Activated CD8-positive, alpha-beta memory T cell treated with anti-CD3 and anti-CD28 coated beads, Interleukin-2, amount 50 U/mL, for 4 hours (primary cell): Measurements from ENCODE around the gene ADAM12.
"Not testable (repeated sequence)": the region's sequence is repeated elsewhere in the genome, so short reads cannot be mapped to it uniquely, and the experiment has no call there.

ENCODE experiments used
- DNase-seq: peaks from one replicate; pipeline ENCODE4 v3.0.0-alpha.2; 2020

ADAM12 gene

GRCh38 chr10:126373147-126373546, 15.1 kb downstream of the ADAM12 start:
- no peak for DNase-seq

GRCh38 chr10:126372396-126372795, 15.9 kb downstream of the ADAM12 start:
- no peak for DNase-seq

GRCh38 chr10:126369125-126369710, 19.1 kb downstream of the ADAM12 start:
- no peak for DNase-seq

- no peak for DNase-seq
Observed at GRCh38 chr10:126357169-126357568, 31.1 kb downstream of the ADAM12 start.

GRCh38 chr10:126353666-126354065, 34.6 kb downstream of the ADAM12 start:
- no peak for DNase-seq

GRCh38 chr10:126352453-126352852, 35.8 kb downstream of the ADAM12 start:
- DNase-seq, result no peak

- no peak for DNase-seq
Observed at GRCh38 chr10:126351021-126351420, 37.3 kb downstream of the ADAM12 start.

GRCh38 chr10:126350216-126350992, 37.9 kb downstream of the ADAM12 start:
- no peak for DNase-seq

- no peak for DNase-seq
Observed at GRCh38 chr10:126349676-126350075, 38.6 kb downstream of the ADAM12 start.

- no peak for DNase-seq
Observed at GRCh38 chr10:126349101-126349500, 39.2 kb downstream of the ADAM12 start.

- not testable (repeated sequence) for DNase-seq
Observed at GRCh38 chr10:126343496-126343895, 44.8 kb downstream of the ADAM12 start.

GRCh38 chr10:126342680-126343079, 45.6 kb downstream of the ADAM12 start:
- DNase-seq, result no peak

GRCh38 chr10:126341491-126341890, 46.8 kb downstream of the ADAM12 start:
- no peak for DNase-seq

- no peak for DNase-seq
Observed at GRCh38 chr10:126337251-126337810, 50.9 kb downstream of the ADAM12 start.

GRCh38 chr10:126336801-126337200, 51.5 kb downstream of the ADAM12 start:
- DNase-seq, result no peak

- DNase-seq, result no peak
Observed at GRCh38 chr10:126334272-126334671, 54.0 kb downstream of the ADAM12 start.

- DNase-seq, result no peak
Observed at GRCh38 chr10:126332576-126332975, 55.7 kb downstream of the ADAM12 start.

- no peak for DNase-seq
Observed at GRCh38 chr10:126331101-126331500, 57.2 kb downstream of the ADAM12 start.

GRCh38 chr10:126324826-126325225, 63.5 kb downstream of the ADAM12 start:
- no peak for DNase-seq

- no peak for DNase-seq
Observed at GRCh38 chr10:126321440-126321839, 66.8 kb downstream of the ADAM12 start.

- no peak for DNase-seq
Observed at GRCh38 chr10:126317751-126318150, 70.5 kb downstream of the ADAM12 start.

GRCh38 chr10:126315494-126316177, 72.6 kb downstream of the ADAM12 start:
- no peak for DNase-seq

GRCh38 chr10:126314863-126315493, 73.3 kb downstream of the ADAM12 start:
- DNase-seq, result no peak
